GM21447 (cell line): ENCODE data around the gene MYOCD.

Experiments used
- ATAC-seq: cut with Tn5 transposase; IDR thresholded peaks from one replicate; pipeline ENCODE4 v1.9.1; 2021; ENCODE audit not compliant: unreplicated experiment

The MYOCD gene

DNA sequence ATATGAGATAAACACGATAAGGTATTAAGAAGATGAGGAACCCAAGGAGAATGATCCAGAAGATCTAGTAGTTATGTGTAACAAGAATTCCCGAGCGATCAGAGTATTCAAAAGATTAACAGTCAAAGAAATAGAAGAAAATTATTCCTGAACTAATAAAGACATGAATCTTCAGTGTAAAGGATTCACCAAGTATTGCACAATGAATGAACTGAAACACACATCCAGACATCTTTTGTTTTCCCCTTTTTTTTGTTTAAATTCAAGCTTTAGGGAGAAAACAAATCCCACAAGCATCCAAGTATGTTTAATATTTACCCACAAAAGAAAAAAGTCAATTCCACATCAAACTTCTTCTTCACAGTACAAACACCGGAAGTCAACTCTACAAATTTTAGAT is 23.7 kb upstream of the MYOCD start:
- ATAC-seq = no peak

DNA sequence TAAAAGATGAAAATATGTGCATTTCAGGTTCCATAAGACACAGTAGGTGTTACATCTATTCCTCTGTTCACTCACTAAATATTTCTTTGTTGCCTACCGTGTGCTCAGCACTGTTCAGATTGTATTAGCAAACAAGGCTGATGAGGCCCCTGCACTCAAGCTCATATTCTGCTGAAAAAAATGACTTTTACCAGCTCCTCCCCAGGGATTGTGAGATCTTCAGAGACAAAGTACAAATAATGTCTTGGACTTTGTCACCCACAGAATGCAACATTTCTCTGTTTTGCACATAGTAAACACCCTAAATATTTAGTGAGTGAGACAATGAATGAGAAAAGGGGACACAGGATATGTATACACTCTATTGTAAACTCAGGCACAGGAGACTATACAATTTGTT is 21.9 kb upstream of the MYOCD start:
- ATAC-seq = no peak

DNA sequence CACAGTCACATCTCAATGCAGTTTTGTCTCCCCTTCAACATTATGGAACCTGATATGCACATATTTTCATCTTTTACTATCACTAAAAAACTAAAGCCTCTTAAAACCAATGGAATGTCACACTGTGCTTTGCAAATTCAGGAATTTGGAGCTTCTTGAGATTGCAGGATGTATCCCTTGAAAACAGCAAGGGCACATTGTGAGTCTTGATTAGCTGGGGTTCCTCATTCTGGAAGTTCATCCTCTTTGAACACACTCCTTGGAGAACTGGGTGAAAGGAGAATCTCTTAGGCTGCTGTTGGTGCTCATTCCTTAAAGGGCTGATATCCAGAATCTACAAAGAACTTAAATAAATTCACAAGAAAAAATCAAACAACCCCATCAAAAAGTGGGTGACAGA is 21.1 kb upstream of the MYOCD start:
- ATAC-seq = no peak

DNA sequence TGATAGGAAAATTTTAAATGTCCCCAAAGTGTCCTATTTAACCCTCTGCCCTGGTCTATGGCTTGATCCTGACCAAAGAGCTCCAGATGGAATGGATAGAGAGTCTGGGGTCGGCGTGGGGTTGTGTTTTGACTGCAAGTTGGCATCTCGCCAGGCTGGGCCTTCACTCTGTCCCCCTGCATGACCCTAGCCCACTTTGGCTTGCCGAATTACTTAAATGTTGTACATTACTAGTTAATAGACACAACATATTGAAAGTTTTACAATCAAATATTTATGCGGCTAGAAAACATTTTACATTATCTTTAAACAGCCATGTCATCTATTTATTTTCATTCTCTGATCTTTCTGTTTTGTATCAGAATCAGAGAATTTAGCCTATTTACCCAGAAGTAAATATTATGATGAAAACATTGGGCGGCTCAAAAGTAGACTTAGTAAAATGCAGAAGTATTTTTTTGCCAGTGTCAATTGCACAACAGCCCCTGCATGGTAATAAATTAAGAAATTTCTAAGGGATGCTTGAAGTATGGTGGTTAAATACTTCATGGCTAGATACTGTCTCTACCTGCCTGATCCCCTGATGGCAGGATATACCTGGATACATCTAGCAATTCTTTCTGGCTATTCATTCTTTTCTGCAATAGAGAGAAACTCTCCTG is 18.8 kb upstream of the MYOCD start:
- ATAC-seq = no peak

DNA sequence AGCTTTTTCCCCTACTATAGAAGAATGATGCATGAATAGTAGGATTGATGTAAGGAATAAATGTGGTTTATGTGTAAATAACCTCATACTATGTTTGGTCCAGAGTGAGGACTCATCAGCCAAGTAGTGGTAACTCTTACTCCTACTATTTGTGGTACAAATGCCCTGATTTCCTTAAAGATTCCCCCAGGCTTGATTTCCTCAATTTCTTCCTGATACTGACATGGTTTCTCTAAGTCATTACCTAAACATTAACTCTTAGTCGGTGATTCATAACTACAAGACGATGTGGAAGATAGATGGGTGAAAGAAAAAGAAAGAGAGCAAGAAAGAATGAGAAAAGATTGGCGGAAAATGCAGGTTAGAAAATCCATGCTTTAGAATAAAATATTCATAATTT is 17.2 kb upstream of the MYOCD start:
- ATAC-seq = no peak

DNA sequence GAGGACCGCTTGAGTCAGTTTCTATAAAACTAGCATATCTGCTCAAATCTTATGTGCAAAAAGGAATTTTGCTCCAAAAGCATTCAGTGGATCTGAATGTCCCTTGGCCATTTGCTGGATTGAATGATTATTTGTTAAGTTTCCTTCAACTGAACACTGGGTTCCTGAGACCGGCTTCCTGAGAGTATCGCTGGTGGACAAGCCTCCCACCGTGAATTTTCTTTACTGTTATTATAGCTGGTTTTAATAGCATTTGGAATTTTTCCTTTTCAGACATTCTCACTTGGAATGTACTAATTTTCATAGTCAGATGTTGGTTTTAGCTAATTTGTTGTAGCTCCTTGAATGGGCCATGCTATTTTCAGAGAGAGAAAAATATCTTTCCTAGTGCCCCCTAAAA is 9.8 kb upstream of the MYOCD start:
- ATAC-seq = no peak

DNA sequence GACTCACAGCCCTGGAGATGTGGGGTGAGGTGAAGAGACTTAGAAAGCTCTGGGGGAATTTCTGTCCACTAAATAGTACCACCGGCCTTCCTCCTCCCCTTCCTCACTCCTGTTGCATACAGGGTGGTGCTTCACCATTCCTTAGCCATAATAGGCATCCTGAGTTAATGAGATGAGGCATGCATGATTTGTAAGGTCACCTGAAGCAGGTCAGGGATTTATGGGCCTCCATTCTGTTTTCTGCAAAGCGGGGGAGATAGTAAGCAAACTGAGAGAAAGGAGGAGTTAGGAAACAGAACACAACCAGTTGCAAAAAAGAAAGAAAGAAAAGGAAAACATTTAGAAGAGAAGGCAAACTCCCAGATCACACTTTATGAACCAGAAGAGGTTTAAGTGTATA is 9.3 kb upstream of the MYOCD start:
- ATAC-seq = no peak

DNA sequence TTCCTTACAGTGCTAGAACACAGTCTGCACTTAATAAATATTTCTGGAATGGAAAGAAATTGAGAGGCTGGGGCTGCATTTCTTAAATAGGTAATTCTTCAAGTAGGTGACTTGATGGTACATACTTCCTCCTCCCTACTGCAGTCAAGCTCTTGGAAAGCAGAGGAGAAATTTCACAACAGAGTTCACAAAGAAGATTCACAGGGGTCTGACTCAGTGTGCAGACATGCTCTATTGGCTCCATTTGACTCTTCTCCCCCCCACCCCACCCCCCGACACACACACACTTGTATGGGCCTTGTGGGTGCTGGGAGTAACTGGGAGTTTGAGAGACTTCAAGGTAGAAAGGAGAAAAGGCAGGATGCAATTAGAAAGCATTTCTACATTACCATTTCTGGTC is 6.2 kb upstream of the MYOCD start:
- no peak for ATAC-seq

DNA sequence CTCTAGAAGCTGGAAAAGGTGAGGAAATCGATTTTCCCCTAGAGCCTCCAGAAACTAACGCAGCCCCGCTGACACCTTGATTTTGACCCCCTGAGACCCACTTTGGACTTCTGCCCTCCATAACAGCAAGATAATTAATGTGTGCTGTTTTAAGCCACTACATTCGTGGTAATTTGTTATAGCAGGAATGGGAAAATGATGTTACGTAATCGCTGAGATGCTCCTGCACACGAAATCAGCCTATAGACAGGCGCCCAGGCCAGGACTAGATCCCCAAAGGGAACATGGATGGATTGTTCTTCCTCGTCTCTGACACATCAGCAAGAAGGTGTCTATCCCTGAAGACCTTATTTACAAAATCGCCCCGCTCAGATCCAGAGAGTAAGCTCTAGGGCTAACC is 1.4 kb upstream of the MYOCD start:
- no peak for ATAC-seq

DNA sequence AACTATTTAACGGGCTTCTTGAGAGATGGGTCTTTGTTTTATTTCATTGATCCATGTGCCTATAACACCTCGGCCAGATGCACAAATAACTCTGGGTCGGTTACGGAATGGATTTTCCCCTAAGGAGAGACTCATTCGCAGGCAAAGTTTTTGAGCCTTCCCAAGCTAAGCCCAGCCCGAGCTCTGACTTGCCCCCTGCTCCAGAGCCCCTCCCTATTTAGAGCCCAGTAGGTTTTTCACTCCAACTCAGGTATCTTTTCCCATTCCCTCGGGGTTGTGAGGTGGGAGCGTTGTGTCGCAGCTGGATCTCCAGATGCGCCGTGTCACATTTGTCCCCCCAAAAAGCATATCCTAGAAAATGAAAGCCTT is 812 bp upstream of the MYOCD start:
- no peak for ATAC-seq

DNA sequence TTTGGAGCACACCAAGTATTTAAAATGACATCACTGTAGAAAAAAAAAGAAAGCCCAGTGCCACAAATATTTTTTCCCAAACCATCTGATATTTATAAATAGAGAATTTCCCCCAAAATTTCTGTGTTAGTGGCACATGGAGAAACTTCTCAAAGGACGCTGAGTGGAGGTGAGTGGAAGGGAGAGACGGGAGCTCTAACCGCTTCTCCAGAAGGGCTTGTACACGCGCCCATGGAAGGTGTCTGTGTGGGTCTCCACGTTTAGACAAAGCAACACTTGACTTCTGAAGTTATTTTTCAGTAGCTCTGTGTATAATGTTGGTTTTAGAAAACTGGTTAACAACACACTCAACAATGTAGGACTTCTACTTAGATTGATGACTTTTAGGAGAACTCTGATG is 1.0 kb downstream of the MYOCD start:
- ATAC-seq = no peak

DNA sequence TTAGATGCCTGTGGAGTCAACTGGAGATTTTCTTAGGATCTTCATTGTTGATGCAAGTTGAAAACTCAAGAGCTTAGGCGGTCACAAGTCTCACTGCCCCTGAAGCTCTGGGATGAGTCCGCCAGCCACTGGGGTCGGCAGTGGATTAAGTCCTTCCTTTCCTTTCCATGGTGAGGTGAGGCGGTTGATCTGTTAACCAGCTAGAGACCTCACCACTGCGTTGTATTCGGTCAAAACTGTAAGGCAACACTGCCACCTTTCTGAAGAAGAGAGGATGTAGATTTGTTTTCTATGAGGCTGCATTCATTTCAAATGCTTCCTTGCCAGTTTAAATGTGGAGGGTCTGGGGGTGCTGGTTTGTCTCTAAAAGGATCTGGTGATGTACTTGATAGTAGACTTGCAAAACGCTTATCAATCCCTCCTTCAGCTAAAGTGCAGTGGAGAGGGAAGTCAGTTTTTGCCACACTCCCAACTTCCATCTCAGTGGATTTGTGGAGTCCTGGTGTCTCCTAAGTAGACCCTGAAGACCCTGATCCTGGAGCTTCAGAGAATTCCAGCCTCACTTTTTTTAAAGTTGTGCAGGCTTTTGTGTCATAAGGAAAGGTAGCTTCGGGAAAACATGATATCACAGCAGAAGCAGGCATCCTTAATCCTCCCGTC is 1.7 kb downstream of the MYOCD start:
- ATAC-seq = no peak

DNA sequence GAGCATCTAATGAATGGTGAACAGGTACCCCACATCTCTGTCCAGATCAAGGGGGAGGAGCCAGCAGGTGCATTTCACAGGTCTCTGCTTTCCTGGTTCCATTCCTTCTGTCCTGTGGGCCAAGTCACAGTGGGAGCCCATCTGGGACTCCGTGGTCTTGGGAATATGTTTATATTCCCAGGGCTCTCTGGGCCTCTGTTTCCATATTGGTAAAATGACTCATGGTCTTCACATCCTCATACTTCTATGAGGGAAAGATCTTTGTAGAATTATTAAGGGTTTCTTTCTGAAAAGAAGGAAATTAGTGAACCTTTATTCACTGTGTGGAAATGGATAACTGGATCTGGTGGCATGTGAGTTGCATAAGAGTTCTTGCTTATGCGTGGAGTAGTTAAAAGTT is 6.2 kb downstream of the MYOCD start:
- ATAC-seq = no peak

DNA sequence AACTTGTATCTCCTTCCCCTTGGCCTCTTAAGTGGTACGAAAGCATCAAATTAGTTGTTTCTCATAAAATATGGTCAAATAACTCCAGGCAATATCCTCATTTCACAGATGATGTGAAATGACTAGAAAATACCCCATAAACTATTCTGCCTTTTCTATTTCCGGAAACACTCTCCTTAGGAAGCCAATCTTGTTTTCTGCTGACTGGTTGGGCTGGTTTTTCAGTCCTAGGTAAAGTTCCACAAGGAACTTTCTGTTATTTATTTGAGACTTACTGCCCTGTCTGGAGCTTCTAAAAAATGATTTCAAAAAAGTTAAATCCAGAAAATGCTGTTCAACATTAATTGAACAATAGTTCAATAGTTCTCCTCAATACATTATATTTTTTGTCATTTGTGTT is 7.3 kb downstream of the MYOCD start:
- ATAC-seq = no peak

DNA sequence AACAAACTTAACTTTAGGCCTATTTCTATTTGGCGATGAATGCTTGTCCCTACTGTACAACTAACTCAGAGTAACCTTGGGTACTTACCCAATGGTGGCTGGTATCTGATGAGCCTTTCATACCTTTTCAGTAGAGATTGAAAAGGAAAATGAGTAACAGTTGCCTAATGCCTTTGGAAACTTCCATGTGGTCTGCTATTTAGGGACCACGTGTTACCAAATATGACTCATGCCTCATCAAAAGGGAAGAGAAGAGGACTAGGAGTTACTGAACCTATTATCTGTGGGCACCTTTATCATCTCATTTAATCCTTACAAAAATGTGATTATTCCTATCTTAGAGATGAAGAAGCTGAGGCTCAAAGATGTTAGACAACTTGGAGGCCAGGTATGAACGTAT is 8.1 kb downstream of the MYOCD start:
- ATAC-seq = no peak

DNA sequence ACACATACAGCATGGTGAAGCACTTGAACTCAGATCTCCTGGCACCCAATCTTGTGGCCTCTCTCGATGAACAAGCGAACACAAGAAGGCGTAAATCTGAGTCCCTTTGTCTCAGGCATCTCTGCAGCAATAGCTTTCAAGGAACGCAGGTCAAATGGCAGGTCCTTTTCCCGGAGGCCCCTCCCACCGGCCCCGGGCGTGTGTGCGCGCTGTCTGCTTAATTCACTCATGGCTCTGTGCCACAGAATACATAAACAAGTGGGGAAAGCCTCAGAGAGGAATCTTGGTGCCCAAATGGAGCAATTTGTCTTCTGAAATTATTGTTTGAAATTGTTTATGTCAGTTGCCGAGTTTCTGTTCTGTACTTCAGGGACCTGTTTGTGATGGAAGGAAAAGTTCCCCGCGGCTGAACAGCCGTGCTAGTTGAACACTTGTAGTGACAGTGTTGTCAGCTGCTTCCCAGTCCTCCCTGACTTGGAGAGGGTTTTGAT is 14.8 kb downstream of the MYOCD start:
- ATAC-seq = no peak

DNA sequence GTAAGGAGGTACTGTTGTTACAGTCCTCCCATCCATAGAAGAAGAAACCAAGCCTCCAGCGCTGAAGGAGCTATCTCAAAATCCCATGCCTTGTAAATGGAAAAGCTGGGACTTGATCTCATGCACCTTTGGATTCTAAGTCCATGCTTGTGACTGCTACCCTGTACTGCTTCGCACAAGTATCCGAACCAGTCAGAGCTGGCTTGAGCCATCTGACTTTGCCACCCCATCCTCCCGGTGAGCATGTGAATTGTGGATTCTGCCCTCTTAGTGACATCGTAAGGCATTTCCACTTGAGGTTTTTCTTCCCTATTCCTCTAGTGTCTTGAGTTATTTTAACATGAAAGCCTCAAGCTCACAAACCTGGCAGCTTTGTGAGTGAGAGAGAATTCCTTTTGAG is 15.3 kb downstream of the MYOCD start:
- no peak for ATAC-seq

DNA sequence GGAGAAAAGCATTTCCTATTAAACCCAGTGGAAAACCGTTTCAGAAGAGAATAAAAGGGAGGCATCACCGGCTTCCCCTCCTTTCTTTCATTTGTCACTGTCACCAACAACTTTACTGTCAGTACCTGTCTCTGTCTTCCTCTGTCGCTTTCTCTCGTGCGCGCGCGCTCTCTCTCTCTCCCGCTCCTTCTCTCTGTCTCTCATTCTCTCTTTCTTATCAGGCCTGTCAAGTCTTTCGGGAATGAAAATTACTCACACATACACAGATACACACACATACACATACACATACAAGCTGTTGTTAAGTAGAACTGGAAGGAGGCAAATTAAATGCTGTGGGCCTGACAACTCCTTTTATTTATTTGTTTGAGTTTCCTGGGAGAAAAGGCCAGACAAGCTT is 17.6 kb downstream of the MYOCD start:
- no peak for ATAC-seq

DNA sequence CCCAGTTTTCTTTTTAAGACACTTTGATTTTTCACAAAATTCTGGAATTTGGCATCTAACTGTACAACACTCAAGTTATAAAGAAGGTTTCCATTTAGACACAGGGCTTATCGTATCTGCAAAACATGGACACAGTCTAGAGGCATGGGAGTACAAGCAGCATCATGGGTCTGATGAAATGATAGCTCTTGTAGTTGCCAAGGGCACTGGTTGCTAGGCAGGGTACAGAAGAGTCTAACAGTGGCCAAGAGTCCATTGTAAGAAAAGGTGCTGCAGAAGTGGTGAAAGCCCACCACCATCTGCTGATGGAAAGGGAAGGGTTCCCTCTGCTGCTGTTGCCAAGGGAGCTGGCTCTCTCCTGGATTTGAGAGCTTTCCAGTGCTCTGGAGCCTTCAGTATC is 20.8 kb downstream of the MYOCD start:
- no peak for ATAC-seq

DNA sequence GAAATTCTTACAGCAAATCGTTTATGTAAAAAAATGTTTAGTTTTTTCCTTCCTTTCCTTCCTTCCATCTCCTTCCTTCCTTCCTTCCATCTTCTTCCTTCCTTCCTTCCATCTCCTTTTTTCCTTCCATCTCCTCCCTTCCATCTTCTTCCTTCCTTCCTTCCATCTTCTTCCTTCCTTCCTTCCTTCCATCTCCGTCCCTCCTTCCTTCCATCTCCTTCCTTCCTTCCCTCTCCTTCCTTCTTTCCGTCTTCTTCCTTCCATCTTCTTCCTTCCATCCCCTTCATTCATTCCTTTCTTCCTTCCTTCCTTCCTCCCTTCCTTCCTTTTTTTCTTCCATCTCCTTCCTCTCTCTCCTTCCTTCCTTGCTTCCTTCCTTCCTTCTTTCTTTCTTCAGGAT is 22.7 kb downstream of the MYOCD start:
- no peak for ATAC-seq

DNA sequence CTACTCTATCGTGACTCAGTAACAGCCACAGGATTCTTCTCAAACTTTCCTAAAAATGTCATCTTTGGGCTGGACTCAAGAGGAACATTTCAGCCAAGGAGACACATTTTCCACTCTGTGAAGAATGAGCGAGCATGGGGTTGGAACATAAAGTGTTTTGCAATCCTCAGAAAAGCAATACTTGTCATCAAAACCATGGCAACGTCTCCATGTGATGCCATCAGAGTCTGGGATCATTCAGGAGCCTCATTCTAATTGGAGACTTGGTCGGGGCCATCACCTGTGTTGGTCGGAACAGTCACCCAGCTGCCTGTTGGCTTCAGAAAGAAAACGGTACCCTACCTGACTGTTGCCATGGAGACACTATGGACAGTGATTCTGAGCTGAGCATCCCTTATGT is 25.5 kb downstream of the MYOCD start:
- ATAC-seq = no peak

DNA sequence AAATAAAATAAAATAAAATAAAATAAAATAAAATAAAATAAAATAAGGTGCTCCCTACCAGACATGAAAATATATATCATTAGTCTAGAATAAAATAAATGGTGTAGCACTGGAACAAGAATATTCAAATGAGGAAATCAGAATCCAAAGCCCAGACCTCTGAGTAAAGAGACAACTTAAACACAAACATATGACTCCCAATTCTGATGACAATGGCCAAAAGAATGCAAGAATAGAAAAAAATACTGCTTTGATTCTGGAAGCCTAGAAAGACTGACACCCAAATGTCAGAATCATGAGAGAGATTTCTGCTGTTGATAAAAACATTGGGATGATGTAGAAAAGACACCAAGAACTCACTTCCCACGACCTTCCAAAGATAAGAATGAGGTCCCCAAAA is 27.9 kb downstream of the MYOCD start:
- ATAC-seq = no peak

DNA sequence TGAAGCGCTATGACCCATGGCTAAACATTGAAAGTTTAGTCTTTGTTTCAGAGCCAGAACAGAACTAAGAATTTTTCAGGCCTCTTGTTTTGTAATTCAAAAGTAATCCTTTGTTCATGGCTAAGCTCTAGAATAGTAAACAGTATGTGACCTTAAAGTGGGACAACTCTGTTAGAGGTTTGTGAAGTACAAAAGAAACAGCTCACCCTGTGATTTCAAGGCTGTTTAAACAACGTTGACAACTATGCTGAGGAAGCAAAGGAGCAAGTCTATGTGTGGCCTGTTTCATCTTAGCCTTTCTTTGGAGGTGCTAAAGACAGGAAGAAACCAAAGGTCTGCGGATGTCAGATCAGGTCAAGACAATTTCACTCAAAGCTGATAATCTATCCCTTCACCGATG is 40.4 kb downstream of the MYOCD start:
- no peak for ATAC-seq
